HepG2 (cell line): Measurements from ENCODE around the gene EEA1.

Experiments
- FOXJ3 ChIP-seq: sonication (generic); formaldehyde crosslinking; IDR thresholded peaks from 2 replicates; pipeline ENCODE4 v1.4.0; 2020; ENCODE audit warnings: missing genetic modification reagents, mild to moderate bottlenecking, borderline replicate concordance
- FOXK1 ChIP-seq: sonication (generic); formaldehyde crosslinking; IDR thresholded peaks from 2 replicates; pipeline ENCODE4 v1.4.0; 2020; ENCODE audit warnings: low read depth, missing genetic modification reagents, borderline replicate concordance
- NCOA2 ChIP-seq: sonication (generic); formaldehyde crosslinking; IDR thresholded peaks from 2 replicates; pipeline ENCODE4 v1.8.0; 2022; ENCODE audit warnings: inconsistent platforms
- POLR2A ChIP-seq, 2 experiments: IDR thresholded peaks; 2 replicates each; pipeline ENCODE4 v1.6.1; 2011; ENCODE audit warnings: low read depth in 2 of 2, low read length in 2 of 2, mild to moderate bottlenecking in 1 of 2, moderate library complexity in 1 of 2; ENCODE audit not compliant: insufficient read depth in 1 of 2
- POLR2AphosphoS5 ChIP-seq: IDR thresholded peaks from 2 replicates; pipeline ENCODE4 v1.6.1; 2012; ENCODE audit warnings: low read depth, low read length
- RAD51 ChIP-seq: fragments of 450-650 bp; IDR thresholded peaks from 2 replicates; pipeline ENCODE4 v1.6.1; 2016; ENCODE audit warnings: borderline replicate concordance
- SMAD3 ChIP-seq: sonication (generic); formaldehyde crosslinking; IDR thresholded peaks from 2 replicates; pipeline ENCODE4 v1.4.0; 2020; ENCODE audit warnings: missing genetic modification reagents
- ZNF17 ChIP-seq: sonication (generic); formaldehyde crosslinking; IDR thresholded peaks from 2 replicates; pipeline ENCODE4 v1.5.0; 2020; ENCODE audit warnings: mild to moderate bottlenecking, missing genetic modification reagents
- ZNF232 ChIP-seq: sonication (generic); formaldehyde crosslinking; IDR thresholded peaks from 2 replicates; pipeline ENCODE4 v1.4.0; 2020; ENCODE audit warnings: missing genetic modification reagents, borderline replicate concordance
- ZNF850 ChIP-seq: sonication (generic); formaldehyde crosslinking; conservative IDR thresholded peaks from 2 replicates; pipeline ENCODE4 v1.9.0; 2021; ENCODE audit warnings: mild to moderate bottlenecking, missing genetic modification reagents
- TF ChIP-seq, protein P1 (sequence below): sonication (generic); formaldehyde crosslinking; IDR thresholded peaks from 2 replicates; pipeline ENCODE4 v1.8.0; 2022; ENCODE audit warnings: mild to moderate bottlenecking, missing genetic modification reagents

DNA sequence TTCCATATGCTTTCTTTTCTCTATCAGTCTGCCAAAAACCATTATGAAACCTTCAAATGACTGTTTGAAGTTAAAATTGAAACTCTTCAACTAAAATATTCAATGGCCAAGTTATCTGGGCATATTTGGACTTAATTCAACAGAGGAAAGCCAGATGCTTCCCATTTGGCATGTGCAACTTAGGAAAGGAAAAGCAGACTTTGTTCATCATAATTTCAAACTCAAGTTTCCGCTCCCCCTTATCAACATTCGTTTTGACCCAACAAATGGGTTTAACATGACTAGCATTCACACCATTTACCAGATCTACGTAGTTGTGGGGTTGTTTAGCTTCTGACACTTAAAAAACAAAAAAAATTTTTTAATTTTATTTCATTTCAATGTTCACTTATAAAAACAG, 150.6 kb downstream of the EEA1 start:
- TF ChIP-seq POLR2A (IDR thresholded peaks at IDR 0.05; ENCODE audit: insufficient read depth in 1 of 2, low read depth in 2 of 2, low read length in 2 of 2) (no peak), SMAD3 (no peak), POLR2AphosphoS5 (no peak), ZNF17 (no peak), RAD51 (no peak), ZNF232 (no peak), FOXK1 (no peak), FOXJ3 (CRISPR knock-in tag) (no peak), NCOA2 (CRISPR knock-in tag) (no peak), ZNF850 (no peak)
- TF ChIP-seq, protein P1, sequence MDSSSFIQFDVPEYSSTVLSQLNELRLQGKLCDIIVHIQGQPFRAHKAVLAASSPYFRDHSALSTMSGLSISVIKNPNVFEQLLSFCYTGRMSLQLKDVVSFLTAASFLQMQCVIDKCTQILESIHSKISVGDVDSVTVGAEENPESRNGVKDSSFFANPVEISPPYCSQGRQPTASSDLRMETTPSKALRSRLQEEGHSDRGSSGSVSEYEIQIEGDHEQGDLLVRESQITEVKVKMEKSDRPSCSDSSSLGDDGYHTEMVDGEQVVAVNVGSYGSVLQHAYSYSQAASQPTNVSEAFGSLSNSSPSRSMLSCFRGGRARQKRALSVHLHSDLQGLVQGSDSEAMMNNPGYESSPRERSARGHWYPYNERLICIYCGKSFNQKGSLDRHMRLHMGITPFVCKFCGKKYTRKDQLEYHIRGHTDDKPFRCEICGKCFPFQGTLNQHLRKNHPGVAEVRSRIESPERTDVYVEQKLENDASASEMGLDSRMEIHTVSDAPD = no peak
